Panc1 (cell line): ENCODE data around the gene HECA. TPM values are rescaled to one million over a fixed set of nuclear protein-coding genes. Genes with fewer than 3 reads are reported as not detected.

Source experiments
- ATAC-seq: fragments of 200-7000 bp; cut with Tn5 transposase; 2 replicates; pipeline ENCODE4 v1.9.1; 2020; ENCODE audit warnings: mild to moderate bottlenecking, moderate library complexity
- BruUV-seq: library from RNA; stranded (reverse); fragments of 400-500 nt; replicated peaks from 2 replicates; lab custom pipeline; 2021; lab: Mats Ljungman, UMichigan
- CTCF ChIA-PET: fragments of 300-600 bp; sonication (Branson Sonifier 250); formaldehyde crosslinking; loops from one replicate; lab custom pipeline; 2022; ENCODE audit warnings: antibody characterized with exemption; lab: Charles Lee
- POLR2A ChIA-PET: fragments of 300-600 bp; sonication (Branson Sonifier 250); formaldehyde crosslinking; loops from one replicate; lab custom pipeline; 2022; ENCODE audit warnings: antibody characterized with exemption; lab: Charles Lee
- DNase-seq: peaks from one replicate; pipeline ENCODE4 v3.0.0-alpha.2; 2010; ENCODE audit warnings: low read depth, low spot score
- H3K27ac ChIP-seq: 2 replicates; pipeline ENCODE4 v1.5.1; 2011; ENCODE audit warnings: mild to moderate bottlenecking, low read length, inconsistent platforms
- H3K27me3 ChIP-seq: fragments of 200-500 bp; sonication (Bioruptor generic); 2 replicates; pipeline ENCODE4 v1.6.0; 2014; ENCODE audit warnings: low read length, inconsistent platforms; ENCODE audit not compliant: control insufficient read depth, insufficient read depth
- H3K36me3 ChIP-seq: fragments of 200-500 bp; sonication (Bioruptor generic); 2 replicates; pipeline ENCODE4 v1.5.1; 2014; ENCODE audit warnings: inconsistent platforms, mild to moderate bottlenecking, low read length, moderate library complexity; ENCODE audit not compliant: control insufficient read depth, insufficient read depth
- H3K4me1 ChIP-seq: 2 replicates; pipeline ENCODE4 v1.5.1; 2011; ENCODE audit warnings: inconsistent platforms, mild to moderate bottlenecking, low read length, moderate library complexity; ENCODE audit not compliant: control insufficient read depth, insufficient read depth
- H3K4me3 ChIP-seq, 2 experiments: 2 replicates each; pipeline ENCODE4 v1.5.1; 2011 to 2012; ENCODE audit warnings: low read depth in 2 of 2, low read length in 2 of 2, mild to moderate bottlenecking in 2 of 2, inconsistent platforms in 1 of 2, moderate library complexity in 1 of 2
- H3K9me3 ChIP-seq: fragments of 200-500 bp; sonication (Bioruptor generic); 2 replicates; pipeline ENCODE4 v1.5.1; 2014; ENCODE audit warnings: low read depth, mild to moderate bottlenecking, inconsistent platforms, low read length, moderate library complexity; ENCODE audit not compliant: control insufficient read depth, insufficient read depth
- CTCF ChIP-seq: fragments of 450-650 bp; IDR thresholded peaks from 2 replicates; pipeline ENCODE4 v1.5.1; 2017; ENCODE audit warnings: mild to moderate bottlenecking
- POLR2AphosphoS5 ChIP-seq: IDR thresholded peaks from 2 replicates; pipeline ENCODE4 v1.6.1; 2012; ENCODE audit warnings: mild to moderate bottlenecking, low read depth, low read length, moderate library complexity
- REST ChIP-seq, 2 experiments: IDR thresholded peaks; 2 replicates each; pipeline ENCODE4 v1.6.1; 2011 to 2012; ENCODE audit warnings: low read depth in 2 of 2, control low read depth in 1 of 2, low read length in 1 of 2, mild to moderate bottlenecking in 1 of 2, moderate library complexity in 1 of 2; ENCODE audit not compliant: insufficient read depth in 1 of 2
- SIN3A ChIP-seq: IDR thresholded peaks from 2 replicates; pipeline ENCODE4 v1.6.1; 2012; ENCODE audit warnings: low read depth, mild to moderate bottlenecking, low read length, moderate library complexity, borderline replicate concordance; ENCODE audit not compliant: insufficient read depth
- TCF7L2 ChIP-seq: IDR thresholded peaks from 2 replicates; pipeline ENCODE4 v1.6.1; 2011; ENCODE audit warnings: mild to moderate bottlenecking, low read depth, low read length, inconsistent platforms
- in situ Hi-C: cut with HindIII; loops from 2 replicates; pipeline ENCODE4 v1.10.0; 2016; ENCODE audit warnings: low sequenced_read_pairs, low pct_unique_long_range_greater_than_20kb
- intact Hi-C: fragments of 100-400 bp; cut with micrococcal nuclease; formaldehyde crosslinking; loops from one replicate; pipeline ENCODE4 v1.10.0; 2022; ENCODE audit not compliant: unreplicated experiment
- total RNA-seq: library from RNA; stranded (reverse); gene quantifications from one replicate; pipeline ENCODE4 v1.2.1, GENCODE V29; 2021; ENCODE audit not compliant: unreplicated experiment

Gene HECA
- total RNA-seq, 1 experiment from 2014 or later: 3.9 TPM

GRCh38 chr6:139194740-139195139, 59.9 kb downstream of the HECA start:
- ChIA-PET CTCF (no interaction called here), POLR2A (no interaction called here)
- in situ Hi-C loops: no loop called here
- no peaks in the 10 kb centered on the region for H3K9me3 ChIP-seq
- no peak overlapping the region for H3K4me3 ChIP-seq
- no peak for DNase-seq
- no peaks in the 10 kb centered on the region for H3K4me1 ChIP-seq
- H3K27me3 ChIP-seq: no peaks in the 10 kb centered on the region
- no TSS peak for BruUV-seq
- no peaks in the 10 kb centered on the region for H3K36me3 ChIP-seq
- intact Hi-C loops: no loop called here
- no peak overlapping the region for H3K27ac ChIP-seq
- no peak for TF ChIP-seq SIN3A
- no peak for TF ChIP-seq POLR2AphosphoS5
- no peak for TF ChIP-seq CTCF
- no peak for TF ChIP-seq TCF7L2
- no peak for TF ChIP-seq REST (IDR thresholded peaks at IDR 0.05; ENCODE audit: insufficient read depth in 1 of 2, low read depth in 2 of 2, low read length in 1 of 2)
- no peak for ATAC-seq

- Histone ChIP-seq H3K4me3 (no peak overlapping the region), H3K9me3 (no peaks in the 10 kb centered on the region), H3K27me3 (0 out of 2 replicates have a peak, but pooled peaks cover 2% of the 10 kb centered on the region), H3K4me1 (no peaks in the 10 kb centered on the region), H3K27ac (no peak overlapping the region), H3K36me3 (no peaks in the 10 kb centered on the region)
- TF ChIP-seq SIN3A (no peak), CTCF (no peak), TCF7L2 (no peak), REST (IDR thresholded peaks at IDR 0.05; ENCODE audit: insufficient read depth in 1 of 2, low read depth in 2 of 2, low read length in 1 of 2) (no peak), POLR2AphosphoS5 (no peak)
- BruUV-seq: no TSS peak
- intact Hi-C loops (no loop called here), in situ Hi-C loops (no loop called here)
- no peak for ATAC-seq
- DNase-seq: no peak
- POLR2A ChIA-PET: no interaction called here
- CTCF ChIA-PET: no interaction called here
Observed at GRCh38 chr6:139198529-139199288, 63.8 kb downstream of the HECA start.
